HepG2 (cell line): ENCODE measurements around the gene ANKRD61. TPM values are rescaled to one million over a fixed set of nuclear protein-coding genes. Genes with fewer than 3 reads are reported as not detected.
A peak's percentile ranks its signal among the peaks of the same experiment; 100 is the strongest.

ENCODE experiments used
- ATAC-seq: fragments of 200-7000 bp; cut with Tn5 transposase; 3 replicates; pipeline ENCODE4 v1.9.1; 2020; ENCODE audit warnings: mild to moderate bottlenecking, moderate library complexity
- BruUV-seq: library from RNA; stranded (reverse); fragments of 400-500 nt; replicated peaks from 2 replicates; lab custom pipeline; 2021; lab: Mats Ljungman, UMichigan
- CTCF ChIA-PET: fragments of 300-600 bp; formaldehyde crosslinking; extraction: SDS; loops from one replicate; lab custom pipeline; 2021; ENCODE audit warnings: low total read pairs, inconsistent platforms, low intra/inter-chr PET ratio; lab: Yijun Ruan, JAX
- POLR2A ChIA-PET: fragments of 350-600 bp; sonication (Branson Sonifier 250); formaldehyde crosslinking; loops from one replicate; lab custom pipeline; 2020; ENCODE audit warnings: antibody characterized with exemption, inconsistent platforms; lab: Yijun Ruan, JAX
- DNase-seq: peaks from one replicate; pipeline ENCODE4 v3.0.0-alpha.2; 2015; ENCODE audit warnings: low spot score
- FAIRE-seq: peaks from 3 replicates; lab custom pipeline; 2011; peaks lifted over from hg19 to GRCh38; lab: Jason Lieb, UNC
- H2AFZ ChIP-seq: one replicate; pipeline ENCODE4 v1.6.1; 2011; ENCODE audit warnings: low read length, inconsistent platforms
- H3K27ac ChIP-seq: fragments of 300-600 bp; 3 replicates; pipeline ENCODE4 v1.8.0; 2011; ENCODE audit warnings: mixed run types, mild to moderate bottlenecking, mixed read lengths, low read length, inconsistent platforms; ENCODE audit not compliant: insufficient read depth; ENCODE audit errors: extremely low read length
- H3K27me3 ChIP-seq, 2 experiments: fragments of 200-600 bp in 1 of 2; 2 replicates in 1 of 2; 3 replicates in 1 of 2; pipeline versions ENCODE4 v1.6.0 to v1.8.0; 2011; ENCODE audit warnings: low read length in 2 of 2, mild to moderate bottlenecking in 2 of 2, moderate library complexity in 2 of 2, inconsistent platforms in 1 of 2; ENCODE audit not compliant: insufficient read depth in 2 of 2, control insufficient read depth in 1 of 2
- H3K36me3 ChIP-seq, 2 experiments: fragments of 200-600 bp in 1 of 2; replicated peaks in 1 of 2; 2 replicates in 1 of 2; 3 replicates in 1 of 2; pipeline versions ENCODE4 v1.5.1 to v1.8.0; 2011; ENCODE audit warnings: low read length in 2 of 2, inconsistent platforms in 1 of 2; ENCODE audit not compliant: insufficient read depth in 2 of 2, control insufficient read depth in 1 of 2
- H3K4me1 ChIP-seq: 2 replicates; pipeline ENCODE4 v1.5.1; 2012; ENCODE audit warnings: low read length, inconsistent platforms; ENCODE audit not compliant: insufficient read depth
- H3K4me2 ChIP-seq: 2 replicates; pipeline ENCODE4 v1.6.0; 2011; ENCODE audit warnings: low read depth, low read length, inconsistent platforms
- H3K4me3 ChIP-seq, 3 experiments: fragments of 200-600 bp in 1 of 3; sonication (generic), shearing (Covaris generic) in 1 of 3; replicated peaks in 1 of 3; 2 replicates each; pipeline ENCODE4 v1.5.1; 2011 to 2016; ENCODE audit warnings: low read length in 3 of 3, inconsistent platforms in 2 of 3, low read depth in 2 of 3, mild to moderate bottlenecking in 2 of 3, control low read depth in 1 of 3, mixed read lengths in 1 of 3; ENCODE audit not compliant: insufficient read depth in 1 of 3
- H3K79me2 ChIP-seq: one replicate; pipeline ENCODE4 v1.6.1; 2011; ENCODE audit warnings: low read length, inconsistent platforms; ENCODE audit not compliant: insufficient read depth
- H3K9ac ChIP-seq: 2 replicates; pipeline ENCODE4 v1.6.0; 2011; ENCODE audit warnings: mild to moderate bottlenecking, low read depth, low read length, inconsistent platforms; ENCODE audit not compliant: insufficient read depth
- H3K9me3 ChIP-seq: 2 replicates; pipeline ENCODE4 v1.5.1; 2012; ENCODE audit warnings: mild to moderate bottlenecking, low read length
- H4K20me1 ChIP-seq: 2 replicates; pipeline ENCODE4 v1.6.0; 2011; ENCODE audit warnings: inconsistent platforms, mild to moderate bottlenecking, low read length, moderate library complexity; ENCODE audit not compliant: insufficient read depth
- HNRNPLL ChIP-seq: fragments of 200-400 bp; formaldehyde crosslinking; IDR thresholded peaks from 2 replicates; pipeline ENCODE4 v1.6.1; 2017; ENCODE audit warnings: mild to moderate bottlenecking, low read depth, low read length; ENCODE audit not compliant: poor library complexity, severe bottlenecking
- IKZF1 ChIP-seq: fragments of 450-650 bp; IDR thresholded peaks from 2 replicates; pipeline ENCODE4 v1.7.1; 2016
- RBM22 ChIP-seq: fragments of 200-400 bp; formaldehyde crosslinking; optimal IDR thresholded peaks from 2 replicates; pipeline ENCODE3; 2017; ENCODE audit warnings: mild to moderate bottlenecking, low read length, moderate library complexity
- ZBTB8A ChIP-seq: sonication (generic); formaldehyde crosslinking; IDR thresholded peaks from 2 replicates; pipeline ENCODE4 v1.4.0; 2020; ENCODE audit warnings: mild to moderate bottlenecking, low read depth, missing genetic modification reagents, borderline replicate concordance
- ZKSCAN8 ChIP-seq: IDR thresholded peaks from 2 replicates; pipeline ENCODE4 v1.6.1; 2016; ENCODE audit warnings: borderline replicate concordance, missing genetic modification reagents, missing compliant biosample characterization
- ZNF12 ChIP-seq: sonication (generic); formaldehyde crosslinking; IDR thresholded peaks from 2 replicates; pipeline ENCODE4 v1.5.0; 2020; ENCODE audit warnings: missing genetic modification reagents
- ZNF7 ChIP-seq: IDR thresholded peaks from 2 replicates; pipeline ENCODE4 v1.6.1; 2016; ENCODE audit warnings: missing biosample characterization, missing genetic modification reagents
- WGBS: methylation state at CpG from one replicate; pipeline ENCODE4 v1.1.6; 2017; ENCODE audit warnings: low lambda C conversion rate; 5-methylcytosine and 5-hydroxymethylcytosine counted together
- in situ Hi-C: cut with HindIII; loops from 2 replicates; pipeline ENCODE4 v1.10.0; 2017; ENCODE audit warnings: low pct_unique_long_range_greater_than_20kb; ENCODE audit not compliant: extremely low pct_ligation_motif_present
- intact Hi-C: fragments of 100-400 bp; cut with micrococcal nuclease; formaldehyde crosslinking; loops from one replicate; pipeline ENCODE4 v1.10.0; 2022; ENCODE audit not compliant: unreplicated experiment
- polyA plus RNA-seq, 8 experiments: library from polyadenylated mRNA; depleted of rRNA in 3 of 8; stranded (reverse) in 7 of 8; unstranded in 1 of 8; fragments of >200 nt; fragmentation: Illumina TruSeq in 4 of 8; extraction: Trizol in 4 of 8; gene quantifications; 2 replicates each; pipeline versions ENCODE4 v1.2.1 to v1.2.3, GENCODE V29; 2011 to 2016; ENCODE audit warnings: low read depth in 4 of 8, missing spikeins in 1 of 8, mixed read lengths in 1 of 8; ENCODE audit not compliant: insufficient read depth in 1 of 8
- total RNA-seq, 5 experiments: library from RNA; depleted of rRNA; stranded (reverse); fragments of >200 nt; fragmentation: Illumina TruSeq; extraction: Trizol; gene quantifications; 2 replicates each; pipeline ENCODE4 v1.2.3, GENCODE V29; 2016; ENCODE audit warnings: low read depth in 1 of 5
- TF ChIP-seq, protein P1 (sequence below): sonication (generic); formaldehyde crosslinking; IDR thresholded peaks from 2 replicates; pipeline ENCODE4 v1.4.0; 2020; ENCODE audit warnings: missing genetic modification reagents, mild to moderate bottlenecking, borderline replicate concordance

Gene ANKRD61
- total and polyA plus RNA-seq, 2 of the 13 experiments (the other 11 are each of a cell fraction or from before 2014, with no cell fraction given) = 0.13 TPM; not detected in 1

DNA sequence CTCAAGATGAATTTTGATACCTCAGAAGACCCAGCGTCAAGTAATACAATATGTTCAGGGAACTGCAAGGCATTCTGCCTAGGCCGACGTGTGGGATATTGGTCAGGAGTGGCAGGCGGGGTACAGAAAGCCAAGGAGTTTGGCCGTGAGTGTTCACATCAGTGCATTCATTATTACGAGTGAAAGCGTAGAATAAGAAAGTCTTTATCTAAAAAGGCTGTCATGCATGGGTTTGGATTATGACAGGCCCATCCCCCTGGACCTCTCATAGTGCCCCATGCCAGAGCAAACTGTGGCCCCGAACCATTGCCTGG lies 14.6 kb upstream of the ANKRD61 start:
- Histone ChIP-seq H3K9me3 (no peaks in the 10 kb centered on the region), H3K79me2 (peaks cover 12% of the 10 kb centered on the region), H3K27me3 (no peaks in the 10 kb centered on the region), H3K4me3 (no peak overlapping the region), H2AFZ (no peak overlapping the region), H3K9ac (no peak overlapping the region), H3K4me1 (peaks cover 24% of the 10 kb centered on the region), H4K20me1 (no peaks in the 10 kb centered on the region; the same call in 1 of the 2 replicates), H3K36me3 (peaks cover 25 to 64% of the 10 kb centered on the region in 2 experiments), H3K4me2 (no peak overlapping the region), H3K27ac (peak overlapping the region; percentile 43)
- DNase-seq = no peak
- ChIA-PET POLR2A (no interaction called here), CTCF (no interaction called here)
- peak; percentile 8; the same call in 1 of the 3 replicates for ATAC-seq
- TF ChIP-seq IKZF1 (no peak), ZNF12 (CRISPR knock-in tag) (no peak), ZKSCAN8 (CRISPR knock-in tag) (no peak), HNRNPLL (no peak), ZNF7 (CRISPR knock-in tag) (no peak), RBM22 (peak; percentile 77), ZBTB8A (CRISPR knock-in tag) (no peak)
- TF ChIP-seq, protein P1, sequence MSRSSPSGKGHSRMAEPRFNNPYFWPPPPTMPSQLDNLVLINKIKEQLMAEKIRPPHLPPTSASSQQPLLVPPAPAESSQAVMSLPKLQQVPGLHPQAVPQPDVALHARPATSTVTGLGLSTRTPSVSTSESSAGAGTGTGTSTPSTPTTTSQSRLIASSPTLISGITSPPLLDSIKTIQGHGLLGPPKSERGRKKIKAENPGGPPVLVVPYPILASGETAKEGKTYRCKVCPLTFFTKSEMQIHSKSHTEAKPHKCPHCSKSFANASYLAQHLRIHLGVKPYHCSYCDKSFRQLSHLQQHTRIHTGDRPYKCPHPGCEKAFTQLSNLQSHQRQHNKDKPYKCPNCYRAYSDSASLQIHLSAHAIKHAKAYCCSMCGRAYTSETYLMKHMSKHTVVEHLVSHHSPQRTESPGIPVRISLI (CRISPR knock-in tag) = no peak
- no peak for FAIRE-seq
- intact Hi-C loops = no loop called here
- BruUV-seq = no TSS peak
- 97% methylated on average over 8 of the region's 8 CpGs for WGBS
- in situ Hi-C loops = no loop called here
